AML-193 (cell line): ENCODE results near the gene NEXN.
"Not testable (repeated sequence)": the region's sequence is repeated elsewhere in the genome, so short reads cannot be mapped to it uniquely, and the experiment has no call there.

Experiments used
- DNase-seq, 2 experiments: peaks; one replicate each; lab custom pipeline; 2025; lab: John Stamatoyannopoulos, UW

Gene NEXN

DNA sequence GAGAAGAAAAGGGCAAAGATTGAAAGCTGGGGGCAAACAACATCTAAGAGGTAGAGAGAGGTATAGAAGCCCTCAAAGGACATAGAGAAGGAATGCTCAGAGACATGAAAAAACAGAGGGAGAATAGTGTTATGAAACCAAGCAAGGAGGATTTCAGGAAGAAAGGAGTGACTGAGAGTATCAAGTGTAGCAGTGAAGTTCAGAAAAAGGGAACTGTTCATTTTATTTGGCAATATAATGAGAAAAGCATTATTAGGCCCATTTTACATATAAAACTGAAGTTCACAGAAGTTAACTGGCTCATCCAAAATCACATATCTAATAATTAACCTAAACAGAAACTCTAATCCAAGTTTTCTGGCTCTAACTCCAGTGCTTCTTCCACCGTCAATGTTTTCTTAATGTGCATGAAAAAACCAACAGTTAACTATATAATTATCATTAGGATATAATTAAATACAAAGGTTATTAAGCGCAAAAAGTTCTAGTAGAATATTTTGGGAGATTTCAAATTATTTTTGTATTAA lies 17.7 kb downstream of the NEXN start:
- peak; percentile 52 to 56 for DNase-seq

DNA sequence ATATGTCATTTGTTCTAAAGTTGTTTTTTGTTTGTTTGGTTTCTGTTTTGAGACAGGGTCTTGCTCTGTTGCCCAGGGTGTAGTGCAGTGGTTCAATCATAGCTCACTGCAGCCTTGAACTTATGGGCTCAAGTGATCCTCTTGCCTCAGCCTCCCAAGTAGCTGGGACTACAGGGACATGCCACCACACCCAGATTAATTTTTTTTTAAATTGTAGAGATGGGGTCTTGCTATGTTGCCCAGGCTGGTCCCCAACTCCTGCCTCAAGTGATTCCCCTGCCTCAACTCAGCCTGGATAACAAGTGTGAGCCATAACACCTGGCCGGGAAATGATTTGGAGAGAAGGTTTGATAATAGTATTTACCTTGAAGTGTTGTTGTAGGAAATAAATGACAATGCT lies 18.2 kb downstream of the NEXN start:
- no peak for DNase-seq

DNA sequence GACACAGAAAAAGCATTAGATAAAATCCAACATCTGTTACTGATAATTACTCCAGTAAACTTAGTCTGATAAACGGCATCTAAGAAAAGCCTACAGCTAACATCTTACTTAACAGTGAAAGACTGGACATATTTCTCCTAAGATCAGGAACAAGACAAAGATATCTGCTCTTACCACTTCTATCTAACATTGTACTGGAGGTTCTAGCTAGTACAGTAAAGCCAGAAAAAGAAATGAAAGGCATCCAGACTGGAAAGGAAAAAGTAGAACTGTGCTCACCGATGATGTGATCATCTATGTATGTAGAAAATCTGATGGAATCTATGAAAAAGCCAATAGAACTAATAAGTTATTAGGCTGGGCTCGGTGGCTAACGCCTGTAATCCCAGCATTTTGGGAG lies 21.7 kb downstream of the NEXN start:
- no peak for DNase-seq

DNA sequence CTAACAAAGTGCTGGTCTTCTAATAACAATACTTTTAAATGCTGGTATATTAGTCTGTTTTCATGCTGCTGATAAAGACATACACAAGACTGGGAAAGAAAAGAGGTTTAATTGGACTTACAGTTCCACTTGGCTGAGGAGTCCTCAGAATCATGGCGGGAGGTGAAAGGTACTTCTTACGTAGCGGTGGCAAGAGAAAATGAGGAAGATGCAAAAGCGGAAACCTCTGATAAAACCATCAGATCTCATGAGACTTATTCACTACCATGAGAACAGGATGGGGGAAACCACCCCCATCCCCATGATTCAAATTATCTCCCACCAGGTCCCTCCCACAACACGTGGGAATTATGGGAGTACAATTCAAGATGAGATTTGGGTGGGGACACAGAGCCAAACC lies 30.5 kb downstream of the NEXN start:
- not testable (repeated sequence) for DNase-seq

DNA sequence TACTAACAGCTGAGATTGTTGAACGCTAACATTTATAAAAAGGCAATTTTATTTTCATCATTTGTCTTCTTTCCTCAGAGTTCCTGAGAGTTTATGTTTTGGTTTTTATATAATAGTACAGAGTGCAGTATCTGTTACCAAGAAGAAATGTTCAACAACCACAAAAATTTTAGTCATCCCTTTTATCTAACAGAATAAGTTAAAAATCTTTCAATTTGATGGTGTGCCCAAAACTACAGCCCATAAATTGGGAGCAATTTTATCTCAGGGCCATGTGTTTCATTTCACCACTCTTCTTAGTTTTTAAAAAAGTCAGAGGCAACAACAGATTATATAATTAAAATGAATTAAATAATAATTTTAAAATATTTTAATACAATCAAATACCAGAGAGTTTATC lies 37.1 kb downstream of the NEXN start:
- no peak for DNase-seq

DNA sequence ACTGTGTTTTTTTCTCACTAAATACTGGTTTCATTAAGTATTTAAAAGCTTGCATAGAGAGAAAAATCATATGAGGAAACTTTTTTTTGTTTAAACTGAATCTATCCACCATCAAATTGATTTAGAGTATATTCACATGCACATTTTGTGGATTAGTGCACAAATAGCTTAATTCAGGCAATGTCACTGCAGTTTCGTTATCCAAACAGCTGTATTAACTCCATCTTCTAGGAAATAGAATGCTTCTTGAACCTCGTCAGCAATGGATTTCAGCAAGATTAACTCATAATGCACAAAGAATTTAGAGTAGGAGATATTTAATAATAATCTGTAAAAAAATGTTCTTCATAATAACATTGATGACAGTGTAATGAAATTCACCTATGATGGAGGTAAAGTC lies 37.5 kb downstream of the NEXN start:
- no peak for DNase-seq

DNA sequence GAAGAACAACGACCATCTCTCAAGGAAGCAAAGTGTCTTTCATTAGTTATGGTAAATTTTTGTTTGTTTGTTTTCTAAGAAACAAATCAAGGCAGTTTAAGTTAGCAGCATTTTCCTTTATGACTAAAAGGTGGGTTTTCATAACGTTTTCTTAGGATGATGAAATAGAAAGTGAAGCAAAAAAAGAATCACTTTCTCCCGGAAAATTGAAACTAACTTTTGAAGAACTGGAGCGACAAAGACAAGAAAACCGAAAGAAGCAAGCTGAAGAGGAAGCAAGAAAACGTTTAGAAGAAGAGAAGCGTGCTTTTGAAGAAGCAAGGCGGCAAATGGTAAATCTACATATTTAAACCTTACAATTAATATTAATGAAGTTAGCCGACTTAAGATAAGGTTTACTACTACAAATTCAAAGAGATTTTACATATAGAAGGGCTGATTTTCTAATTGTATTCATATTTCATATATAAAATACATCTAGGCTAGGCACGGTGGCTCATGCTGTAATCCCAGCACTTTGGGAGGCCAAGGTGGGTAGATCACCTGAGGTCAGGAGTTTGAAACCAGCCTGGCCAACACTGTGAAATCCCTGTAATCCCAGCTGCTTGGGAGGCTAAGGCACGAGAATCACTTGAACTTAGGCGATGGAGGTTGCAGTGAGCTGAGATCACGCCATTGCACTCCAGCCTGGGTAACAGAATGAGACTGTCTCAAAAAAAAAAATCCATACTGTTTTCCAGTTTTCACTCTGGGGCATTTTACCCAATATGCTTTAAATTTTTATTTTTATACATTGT lies 38.3 kb downstream of the NEXN start:
- no peak for DNase-seq

DNA sequence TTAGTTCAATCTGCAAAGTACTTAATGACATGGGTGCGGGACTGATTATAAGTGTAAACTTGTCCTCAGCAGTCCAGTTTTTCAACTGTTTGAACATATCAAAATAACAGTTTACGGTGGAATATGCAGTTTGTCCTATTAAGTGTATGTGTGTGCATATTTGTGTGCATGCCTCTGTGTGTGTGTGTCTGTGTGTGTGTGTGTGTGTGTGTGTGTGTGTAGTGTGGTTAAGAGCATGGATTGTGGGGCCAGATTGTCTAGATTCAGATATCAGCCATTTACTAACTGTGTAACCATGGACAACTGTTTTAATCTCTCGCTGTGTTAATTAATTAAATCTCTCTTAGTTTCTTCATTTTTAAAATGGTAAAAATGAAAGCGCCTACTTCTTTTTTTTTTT lies 39.0 kb downstream of the NEXN start:
- no peak for DNase-seq

DNA sequence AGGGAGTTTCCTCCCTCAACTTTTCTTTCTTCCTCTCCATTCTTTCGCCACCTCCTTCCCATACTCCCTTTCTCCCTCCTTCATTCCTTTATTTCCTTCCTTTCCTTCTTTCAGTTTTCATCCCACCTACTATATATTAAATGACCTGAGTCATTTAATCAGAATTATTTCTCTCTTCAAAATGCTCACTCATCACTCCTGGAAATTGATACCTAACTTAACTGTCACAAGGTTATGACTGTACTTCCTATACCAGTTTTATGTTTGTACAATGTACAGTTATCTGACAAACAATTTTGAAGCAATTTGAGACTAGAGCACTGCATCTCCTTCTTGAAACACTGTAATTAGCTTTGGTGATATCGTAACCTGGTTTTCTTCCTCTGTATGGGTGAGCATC lies 41.4 kb downstream of the NEXN start:
- DNase-seq = no peak

DNA sequence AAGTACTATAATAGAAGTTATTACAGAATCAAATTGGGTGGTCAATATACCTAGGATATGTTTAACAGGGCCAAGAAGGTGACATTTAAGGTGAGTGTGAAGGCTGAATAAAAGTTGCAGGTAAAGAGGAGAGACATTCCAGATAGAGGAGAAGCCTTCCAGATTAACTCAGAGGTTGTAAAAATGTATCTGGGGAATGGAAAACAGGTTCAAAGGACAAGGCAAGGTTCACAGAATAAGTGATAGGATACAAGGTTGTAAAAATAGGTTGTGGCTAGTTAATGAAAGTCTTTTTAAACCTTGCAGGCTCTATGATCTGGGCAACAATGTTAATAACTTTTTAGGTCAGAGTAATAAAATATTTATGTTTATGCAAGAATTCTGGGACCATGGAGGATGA lies 50.2 kb downstream of the NEXN start:
- DNase-seq = no peak

DNA sequence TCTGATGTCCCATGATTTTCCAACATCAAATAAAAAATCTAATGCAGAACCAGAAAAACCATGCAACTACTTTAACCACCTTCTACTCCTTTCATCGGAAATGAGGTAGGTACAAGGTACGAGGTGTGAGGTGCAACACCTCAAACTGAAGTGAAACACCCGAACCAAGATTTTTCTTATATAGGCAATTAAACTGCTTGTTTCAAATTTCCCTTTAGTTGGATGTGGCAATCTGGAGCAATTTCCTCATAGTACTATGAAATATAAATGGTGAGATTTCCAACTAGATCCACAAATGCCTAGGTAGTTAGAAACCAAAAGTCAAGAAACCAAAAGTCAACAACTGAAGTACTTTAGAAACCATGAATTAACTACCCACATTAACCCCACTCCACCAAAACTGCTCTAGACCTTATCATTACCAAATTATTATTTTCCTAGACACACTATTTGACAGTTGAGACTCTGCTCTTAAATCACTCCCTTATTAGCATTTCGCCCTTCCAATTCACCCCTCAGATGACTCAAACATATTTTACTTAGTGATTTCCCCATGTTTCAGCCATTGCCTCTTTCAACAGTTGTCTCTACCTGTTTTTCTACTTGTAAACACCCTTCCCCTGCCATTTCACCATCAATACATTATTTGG lies 52.6 kb downstream of the NEXN start:
- peak in 1 of 2 experiments; percentile 11 for DNase-seq

DNA sequence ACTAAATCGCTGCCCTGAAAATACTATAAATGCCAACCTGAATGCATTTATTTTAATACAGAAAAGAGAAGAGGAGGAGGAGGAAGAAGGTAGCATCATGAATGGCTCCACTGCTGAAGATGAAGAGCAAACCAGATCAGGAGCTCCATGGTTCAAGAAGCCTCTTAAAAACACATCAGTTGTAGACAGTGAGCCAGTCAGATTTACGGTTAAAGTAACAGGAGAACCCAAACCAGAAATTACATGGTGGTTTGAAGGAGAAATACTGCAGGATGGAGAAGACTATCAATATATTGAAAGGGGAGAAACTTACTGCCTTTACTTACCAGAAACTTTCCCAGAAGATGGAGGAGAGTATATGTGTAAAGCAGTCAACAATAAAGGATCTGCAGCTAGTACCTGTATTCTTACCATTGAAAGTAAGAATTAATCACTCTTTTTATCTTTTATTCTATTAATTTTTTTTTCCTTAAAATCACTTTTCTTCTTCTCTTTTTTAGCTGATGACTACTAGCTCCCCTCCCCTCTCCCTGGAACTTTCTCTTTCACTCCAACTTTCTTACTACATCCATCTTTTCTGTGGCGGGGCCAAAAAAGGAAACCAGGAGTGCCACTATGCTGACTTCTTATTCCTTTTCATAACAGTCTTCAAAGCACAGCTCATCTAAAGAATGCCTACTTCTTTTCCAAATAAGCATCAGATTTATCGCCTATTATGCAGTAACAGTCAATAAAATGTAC lies 54.1 kb downstream of the NEXN start:
- DNase-seq = no peak

DNA sequence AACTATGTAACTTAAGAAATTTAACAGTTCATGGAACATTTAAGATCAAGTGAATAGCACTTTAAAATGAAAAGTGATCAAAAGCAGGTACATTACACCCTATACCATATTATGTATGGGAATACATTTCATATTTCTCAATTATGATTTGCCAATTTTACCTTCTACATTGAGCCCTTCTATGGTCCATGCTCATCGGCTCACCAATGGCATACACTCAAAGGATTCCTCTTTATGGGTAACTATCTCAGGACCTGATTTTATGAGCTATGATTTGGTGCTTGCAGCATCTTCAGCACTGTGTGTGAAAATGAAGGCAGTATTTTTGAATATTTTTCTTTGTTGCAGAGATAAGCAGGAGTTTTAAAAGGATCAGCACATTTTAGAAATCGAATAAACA lies 56.9 kb downstream of the NEXN start:
- no peak for DNase-seq

DNA sequence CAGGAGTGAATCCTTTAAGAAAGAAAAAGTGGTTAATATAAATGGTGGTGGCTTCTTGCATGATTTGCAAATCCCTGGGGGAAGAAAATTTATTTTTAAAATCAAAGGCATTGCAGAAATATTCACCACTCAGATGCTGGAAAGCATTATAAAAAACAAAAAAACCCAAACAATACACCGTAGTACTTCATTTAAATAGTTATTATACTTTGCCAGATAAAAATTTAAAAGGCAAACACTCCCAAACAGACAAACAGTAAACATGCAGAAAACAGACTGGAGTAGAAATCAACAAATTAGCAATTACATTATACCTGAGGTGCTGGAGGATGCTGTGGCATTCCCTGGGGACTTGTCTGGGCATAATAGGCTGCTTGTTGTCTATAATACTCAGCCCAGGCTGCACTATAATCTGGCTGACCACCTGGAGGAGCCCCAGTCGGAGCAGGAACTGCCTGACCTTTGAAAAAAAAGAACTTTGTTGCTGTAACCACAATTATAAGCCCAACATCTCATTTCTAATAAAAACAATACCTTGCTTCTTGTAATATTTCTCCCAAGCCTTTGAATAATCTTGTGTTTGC lies 60.5 kb downstream of the NEXN start:
- DNase-seq = no peak

DNA sequence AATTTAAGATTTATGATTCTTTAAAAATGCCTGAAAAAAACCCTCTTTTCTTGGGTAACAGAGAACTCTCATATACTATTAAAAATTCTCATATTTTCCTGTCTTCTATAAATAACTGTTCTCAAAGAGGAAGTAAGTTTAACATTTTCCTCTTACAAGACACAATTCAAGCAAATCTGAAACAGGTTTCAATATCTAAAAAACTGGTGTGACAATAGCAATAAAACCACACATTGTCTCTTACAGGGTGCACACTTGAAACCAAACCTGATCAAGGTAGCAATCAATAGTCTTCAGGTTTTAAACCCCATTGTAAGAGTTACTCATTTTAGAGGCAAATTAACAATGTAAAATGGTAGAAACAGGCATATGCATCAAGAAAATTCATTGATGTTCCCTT lies 62.4 kb downstream of the NEXN start:
- no peak for DNase-seq

DNA sequence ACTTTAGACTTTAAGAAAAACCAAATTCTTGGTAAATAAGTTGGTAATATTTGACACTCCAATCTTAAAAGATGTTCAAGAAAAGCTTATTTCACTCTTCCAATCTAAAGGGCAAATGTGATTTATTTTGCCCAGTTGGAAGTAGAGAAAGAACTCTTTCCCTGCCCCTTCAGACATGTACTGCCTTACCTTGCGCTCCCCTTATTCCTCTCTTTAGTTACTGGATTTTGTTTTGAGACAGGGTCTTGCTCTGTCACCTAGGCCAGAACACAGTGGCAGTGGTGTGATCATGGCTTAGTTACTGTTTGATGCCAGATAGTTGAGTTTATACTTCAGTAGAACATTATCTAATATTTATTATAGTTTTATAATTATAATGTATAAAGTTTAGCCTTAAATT lies 62.9 kb downstream of the NEXN start:
- DNase-seq = no peak

DNA sequence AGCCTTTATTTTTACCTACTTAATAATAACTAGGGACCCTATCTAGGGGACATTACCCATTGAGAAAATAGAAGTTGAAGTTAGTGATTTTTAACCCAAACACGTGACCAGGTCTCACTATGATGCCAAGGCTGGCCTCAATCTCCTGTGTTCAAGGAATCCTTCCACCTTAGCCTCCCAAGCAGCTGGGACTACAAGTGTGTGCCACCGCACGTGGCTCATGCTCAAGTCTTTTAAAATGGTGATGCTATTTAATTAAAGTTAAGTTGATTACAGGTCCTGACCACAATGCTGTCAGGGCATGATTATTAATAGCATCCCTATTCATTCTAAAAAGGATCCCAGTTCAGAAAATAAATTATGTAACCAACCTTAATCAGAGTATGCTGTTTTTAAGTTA lies 65.5 kb downstream of the NEXN start:
- DNase-seq = no peak

DNA sequence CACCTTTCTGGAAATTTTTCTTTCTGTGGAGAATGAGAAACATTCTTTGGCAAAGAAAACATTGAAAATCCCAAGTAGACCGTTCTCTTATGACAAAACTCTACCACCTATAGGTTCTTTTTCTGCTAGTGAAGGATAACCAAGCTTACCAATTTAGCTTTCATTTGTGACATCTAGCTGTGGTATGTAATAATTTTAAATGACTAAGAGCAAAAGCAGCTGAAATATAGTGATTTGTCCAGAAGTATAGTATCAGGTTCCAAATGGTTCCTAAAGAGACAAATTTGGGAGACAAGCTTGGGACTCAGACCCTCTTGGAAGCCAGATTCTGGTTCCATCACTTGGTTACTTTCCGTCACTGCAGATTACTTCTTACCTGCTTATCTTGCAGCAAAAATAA lies 66.1 kb downstream of the NEXN start:
- DNase-seq = no peak

DNA sequence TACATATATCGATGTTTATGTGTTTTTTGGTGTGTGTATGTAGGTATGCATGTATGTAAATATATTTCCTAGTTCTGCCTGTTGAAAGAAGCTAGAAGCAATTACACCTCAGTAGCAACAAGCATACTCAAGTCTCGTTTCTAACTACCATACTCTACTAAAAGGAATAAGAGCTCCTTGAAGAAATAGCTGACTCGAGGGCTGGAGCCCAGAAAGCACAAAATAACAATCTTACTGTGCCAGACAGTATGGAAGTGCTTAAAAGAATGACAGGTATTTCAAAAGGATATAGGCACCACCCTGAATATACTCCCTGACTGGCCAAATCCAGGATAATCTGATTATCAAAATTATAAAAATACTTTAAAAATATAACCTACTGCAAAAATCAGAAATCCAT lies 67.3 kb downstream of the NEXN start:
- no peak for DNase-seq

DNA sequence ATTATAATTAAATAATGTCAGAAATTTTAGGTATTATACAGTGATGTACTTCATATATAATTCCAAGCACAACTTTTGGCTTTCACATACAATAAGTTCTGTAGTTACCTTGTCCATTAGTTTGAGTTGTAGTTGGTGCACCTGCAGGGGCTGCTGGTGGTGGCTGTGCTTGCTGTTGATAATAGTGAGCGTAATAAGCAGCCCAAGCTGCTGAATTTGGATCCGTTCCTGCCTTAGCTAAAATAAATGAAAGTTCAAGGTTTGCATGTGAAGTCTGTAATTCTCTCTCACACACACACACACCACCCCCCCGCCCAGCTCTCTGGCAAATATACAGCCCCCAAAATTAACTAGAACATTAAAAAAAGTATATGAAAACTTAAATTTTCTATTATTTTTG lies 68.0 kb downstream of the NEXN start:
- no peak for DNase-seq

DNA sequence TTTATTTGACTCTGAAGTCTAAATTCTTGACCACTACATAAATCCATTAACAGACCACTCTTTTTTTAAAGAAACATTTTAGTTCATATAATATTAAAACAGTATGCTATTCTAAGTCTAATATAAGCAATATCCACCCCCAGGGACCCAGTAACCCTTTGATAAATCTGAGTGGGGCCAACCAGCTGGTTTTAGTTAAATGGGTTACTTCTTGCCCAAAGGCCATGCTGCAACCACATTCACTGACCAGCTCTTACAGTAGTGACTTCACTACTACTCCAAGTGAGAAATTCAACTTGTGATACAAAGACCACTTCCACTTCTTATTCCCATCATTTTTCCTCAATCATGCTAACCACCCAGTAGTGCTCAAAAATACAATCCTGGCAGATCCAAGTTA lies 70.0 kb downstream of the NEXN start:
- no peak for DNase-seq

DNA sequence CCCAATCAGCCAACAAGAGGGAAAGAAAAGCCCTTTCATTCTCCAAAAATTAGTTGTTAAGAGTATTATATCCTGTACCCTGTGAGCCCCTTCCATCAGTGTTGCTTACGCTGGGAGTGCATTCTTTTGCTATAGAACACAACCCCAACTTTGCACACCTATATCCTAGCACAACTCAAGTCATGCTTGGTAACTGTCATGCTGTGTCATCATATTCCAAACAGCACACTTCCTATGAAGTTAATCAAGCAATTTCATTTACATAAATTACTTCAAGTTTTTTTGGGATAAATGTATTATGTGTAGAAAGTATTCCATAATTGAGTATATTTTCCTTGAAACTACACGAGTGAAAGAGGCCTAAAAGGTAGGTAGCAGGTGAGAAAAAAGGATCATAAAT lies 70.4 kb downstream of the NEXN start:
- no peak for DNase-seq

DNA sequence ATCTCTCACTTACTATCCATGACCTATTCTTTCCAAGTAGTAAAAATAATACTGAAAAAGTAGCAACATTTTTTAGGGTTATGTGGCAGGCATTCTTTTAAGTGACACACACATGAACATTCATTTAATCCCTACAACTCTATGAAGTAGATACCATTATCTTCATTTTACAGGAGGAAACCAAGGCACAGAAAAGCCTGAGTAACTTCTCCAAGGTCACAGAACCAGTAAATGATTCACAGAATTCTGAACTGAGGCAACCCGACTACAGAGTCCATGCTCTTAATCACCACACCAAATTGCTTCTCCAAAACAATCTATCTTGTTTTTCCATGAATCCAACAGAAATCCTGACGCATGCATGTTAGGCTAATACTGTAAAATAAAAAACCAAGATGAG lies 73.0 kb downstream of the NEXN start:
- no peak for DNase-seq
